HepG2 (cell line): ENCODE data around the gene MRE11. TPM values are rescaled to one million over a fixed set of nuclear protein-coding genes. Genes with fewer than 3 reads are reported as not detected.

Experiments used
- ATAC-seq: fragments of 200-7000 bp; cut with Tn5 transposase; 3 replicates; pipeline ENCODE4 v1.9.1; 2020; ENCODE audit warnings: mild to moderate bottlenecking, moderate library complexity
- BruUV-seq: library from RNA; stranded (reverse); fragments of 400-500 nt; replicated peaks from 2 replicates; lab custom pipeline; 2021; lab: Mats Ljungman, UMichigan
- CTCF ChIA-PET: fragments of 300-600 bp; formaldehyde crosslinking; extraction: SDS; loops from one replicate; lab custom pipeline; 2021; ENCODE audit warnings: low total read pairs, inconsistent platforms, low intra/inter-chr PET ratio; lab: Yijun Ruan, JAX
- POLR2A ChIA-PET: fragments of 350-600 bp; sonication (Branson Sonifier 250); formaldehyde crosslinking; loops from one replicate; lab custom pipeline; 2020; ENCODE audit warnings: antibody characterized with exemption, inconsistent platforms; lab: Yijun Ruan, JAX
- DNase-seq: peaks from one replicate; pipeline ENCODE4 v3.0.0-alpha.2; 2015; ENCODE audit warnings: low spot score
- FAIRE-seq: peaks from 3 replicates; lab custom pipeline; 2011; peaks lifted over from hg19 to GRCh38; lab: Jason Lieb, UNC
- H2AFZ ChIP-seq: one replicate; pipeline ENCODE4 v1.6.1; 2011; ENCODE audit warnings: low read length, inconsistent platforms
- H3K27ac ChIP-seq: fragments of 300-600 bp; 3 replicates; pipeline ENCODE4 v1.8.0; 2011; ENCODE audit warnings: mixed run types, mild to moderate bottlenecking, mixed read lengths, low read length, inconsistent platforms; ENCODE audit not compliant: insufficient read depth; ENCODE audit errors: extremely low read length
- H3K27me3 ChIP-seq, 2 experiments: fragments of 200-600 bp in 1 of 2; 2 replicates in 1 of 2; 3 replicates in 1 of 2; pipeline versions ENCODE4 v1.6.0 to v1.8.0; 2011; ENCODE audit warnings: low read length in 2 of 2, mild to moderate bottlenecking in 2 of 2, moderate library complexity in 2 of 2, inconsistent platforms in 1 of 2; ENCODE audit not compliant: insufficient read depth in 2 of 2, control insufficient read depth in 1 of 2
- H3K36me3 ChIP-seq, 2 experiments: fragments of 200-600 bp in 1 of 2; replicated peaks in 1 of 2; 2 replicates in 1 of 2; 3 replicates in 1 of 2; pipeline versions ENCODE4 v1.5.1 to v1.8.0; 2011; ENCODE audit warnings: low read length in 2 of 2, inconsistent platforms in 1 of 2; ENCODE audit not compliant: insufficient read depth in 2 of 2, control insufficient read depth in 1 of 2
- H3K4me1 ChIP-seq: 2 replicates; pipeline ENCODE4 v1.5.1; 2012; ENCODE audit warnings: low read length, inconsistent platforms; ENCODE audit not compliant: insufficient read depth
- H3K4me2 ChIP-seq: 2 replicates; pipeline ENCODE4 v1.6.0; 2011; ENCODE audit warnings: low read depth, low read length, inconsistent platforms
- H3K4me3 ChIP-seq, 3 experiments: fragments of 200-600 bp in 1 of 3; sonication (generic), shearing (Covaris generic) in 1 of 3; replicated peaks in 1 of 3; 2 replicates each; pipeline ENCODE4 v1.5.1; 2011 to 2016; ENCODE audit warnings: low read length in 3 of 3, inconsistent platforms in 2 of 3, low read depth in 2 of 3, mild to moderate bottlenecking in 2 of 3, control low read depth in 1 of 3, mixed read lengths in 1 of 3; ENCODE audit not compliant: insufficient read depth in 1 of 3
- H3K79me2 ChIP-seq: one replicate; pipeline ENCODE4 v1.6.1; 2011; ENCODE audit warnings: low read length, inconsistent platforms; ENCODE audit not compliant: insufficient read depth
- H3K9ac ChIP-seq: 2 replicates; pipeline ENCODE4 v1.6.0; 2011; ENCODE audit warnings: mild to moderate bottlenecking, low read depth, low read length, inconsistent platforms; ENCODE audit not compliant: insufficient read depth
- H3K9me3 ChIP-seq: 2 replicates; pipeline ENCODE4 v1.5.1; 2012; ENCODE audit warnings: mild to moderate bottlenecking, low read length
- H4K20me1 ChIP-seq: 2 replicates; pipeline ENCODE4 v1.6.0; 2011; ENCODE audit warnings: inconsistent platforms, mild to moderate bottlenecking, low read length, moderate library complexity; ENCODE audit not compliant: insufficient read depth
- ARNT ChIP-seq: fragments of 450-650 bp; IDR thresholded peaks from 2 replicates; pipeline ENCODE4 v1.6.1; 2017
- CTCF ChIP-seq: sonication (generic); formaldehyde crosslinking; IDR thresholded peaks from 2 replicates; pipeline ENCODE4 v1.5.0; 2020; ENCODE audit warnings: mild to moderate bottlenecking, missing genetic modification reagents, moderate library complexity
- SMC3 ChIP-seq: IDR thresholded peaks from 2 replicates; pipeline ENCODE4 v1.6.1; 2011; ENCODE audit warnings: low read length, improper control_type of control experiment
- STAG1 ChIP-seq: sonication (generic); formaldehyde crosslinking; IDR thresholded peaks from 2 replicates; pipeline ENCODE4 v1.4.0; 2020; ENCODE audit warnings: missing genetic modification reagents
- ZNF232 ChIP-seq: sonication (generic); formaldehyde crosslinking; IDR thresholded peaks from 2 replicates; pipeline ENCODE4 v1.4.0; 2020; ENCODE audit warnings: missing genetic modification reagents, borderline replicate concordance
- ZNF430 ChIP-seq: sonication (generic); formaldehyde crosslinking; IDR thresholded peaks from 2 replicates; pipeline ENCODE4 v1.9.0; 2021; ENCODE audit warnings: mild to moderate bottlenecking, missing genetic modification reagents
- WGBS: methylation state at CpG from one replicate; pipeline ENCODE4 v1.1.6; 2017; ENCODE audit warnings: low lambda C conversion rate; 5-methylcytosine and 5-hydroxymethylcytosine counted together
- in situ Hi-C: cut with HindIII; loops from 2 replicates; pipeline ENCODE4 v1.10.0; 2017; ENCODE audit warnings: low pct_unique_long_range_greater_than_20kb; ENCODE audit not compliant: extremely low pct_ligation_motif_present
- intact Hi-C: fragments of 100-400 bp; cut with micrococcal nuclease; formaldehyde crosslinking; loops from one replicate; pipeline ENCODE4 v1.10.0; 2022; ENCODE audit not compliant: unreplicated experiment
- polyA plus RNA-seq, 8 experiments: library from polyadenylated mRNA; depleted of rRNA in 3 of 8; stranded (reverse) in 7 of 8; unstranded in 1 of 8; fragments of >200 nt; fragmentation: Illumina TruSeq in 4 of 8; extraction: Trizol in 4 of 8; gene quantifications; 2 replicates each; pipeline versions ENCODE4 v1.2.1 to v1.2.3, GENCODE V29; 2011 to 2016; ENCODE audit warnings: low read depth in 4 of 8, missing spikeins in 1 of 8, mixed read lengths in 1 of 8; ENCODE audit not compliant: insufficient read depth in 1 of 8
- total RNA-seq, 5 experiments: library from RNA; depleted of rRNA; stranded (reverse); fragments of >200 nt; fragmentation: Illumina TruSeq; extraction: Trizol; gene quantifications; 2 replicates each; pipeline ENCODE4 v1.2.3, GENCODE V29; 2016; ENCODE audit warnings: low read depth in 1 of 5

Gene MRE11
- total and polyA plus RNA-seq, 2 of the 13 experiments (the other 11 are each of a cell fraction or from before 2014, with no cell fraction given): 7.2 to 37.3 TPM

- no peak for TF ChIP-seq ZNF430
These were observed 30.7 kb upstream of the MRE11 start (continued) for GRCh38 chr11:94524341-94524740.

GRCh38 chr11:94521684-94522083 lies 28.0 kb upstream of the MRE11 start:
- Histone ChIP-seq H2AFZ (no peak overlapping the region), H3K36me3 (no peaks in the 10 kb centered on the region), H3K27ac (no peak overlapping the region), H3K9me3 (no peaks in the 10 kb centered on the region), H3K9ac (no peak overlapping the region), H3K27me3 (no peaks in the 10 kb centered on the region), H4K20me1 (no peaks in the 10 kb centered on the region), H3K79me2 (no peaks in the 10 kb centered on the region), H3K4me1 (peaks cover 8% of the 10 kb centered on the region), H3K4me3 (no peak overlapping the region), H3K4me2 (no peak overlapping the region)
- BruUV-seq: no TSS peak
- TF ChIP-seq SMC3 (peak; percentile 12; the same call in 1 of the 2 replicates), CTCF (CRISPR knock-in tag) (peak; percentile 32), ARNT (no peak), ZNF232 (CRISPR knock-in tag) (no peak), STAG1 (CRISPR knock-in tag) (peak; percentile 31)
- ChIA-PET POLR2A (no interaction called here), CTCF (interaction anchor here (1.7 kb wide), 1 partner anchor 81 kb away, joined by 8 read pairs; no protein-coding TSS in a partner anchor)
- FAIRE-seq (no peak), ATAC-seq (peak; percentile 85), DNase-seq (peak; percentile 16)
- in situ Hi-C loops (no loop called here), intact Hi-C loops (no loop called here)
- 28% methylated on average over 5 of the region's 5 CpGs for WGBS
